T follicular helper cell (primary cell): Measurements from ENCODE around the gene BPIFB6.

Experiments
- DNase-seq: peaks from one replicate; pipeline ENCODE4 v3.0.0-alpha.2; 2020; ENCODE audit warnings: low read depth

BPIFB6 gene

DNA sequence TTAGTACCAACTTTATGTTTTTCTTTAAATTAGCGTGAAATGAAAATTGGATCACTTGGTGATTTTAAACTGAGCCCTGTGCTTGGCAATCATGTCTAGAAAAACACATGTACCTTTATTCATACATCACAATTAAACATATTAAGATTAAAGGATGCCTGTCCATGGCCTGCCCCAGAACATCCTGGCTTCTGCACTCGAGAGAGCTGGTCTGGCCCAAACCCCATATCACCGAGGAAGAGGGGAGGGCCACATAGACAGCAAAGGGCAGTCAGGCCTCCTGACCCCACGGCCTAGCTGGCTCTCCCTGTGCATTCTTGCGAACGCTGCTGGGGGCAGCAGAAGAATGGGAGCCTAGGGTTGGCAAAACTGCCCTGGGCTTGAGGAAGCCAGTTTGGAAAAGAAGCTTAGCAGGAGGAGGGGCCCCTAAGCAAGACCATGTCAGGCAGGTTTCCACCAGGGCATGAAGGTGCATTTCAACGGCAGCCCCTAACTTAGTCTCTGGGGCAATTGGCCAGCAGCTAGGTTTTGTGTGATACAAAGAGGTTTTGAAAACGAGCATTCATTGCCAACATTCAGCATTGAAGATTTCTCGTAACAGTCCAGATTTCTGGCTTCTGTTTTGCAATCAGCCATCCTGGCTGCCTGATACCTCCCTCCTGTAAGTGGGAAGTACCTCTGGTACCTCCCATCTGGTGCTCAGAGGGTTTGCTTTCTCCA lies 30.8 kb downstream of the BPIFB6 start:
- DNase-seq: no peak

DNA sequence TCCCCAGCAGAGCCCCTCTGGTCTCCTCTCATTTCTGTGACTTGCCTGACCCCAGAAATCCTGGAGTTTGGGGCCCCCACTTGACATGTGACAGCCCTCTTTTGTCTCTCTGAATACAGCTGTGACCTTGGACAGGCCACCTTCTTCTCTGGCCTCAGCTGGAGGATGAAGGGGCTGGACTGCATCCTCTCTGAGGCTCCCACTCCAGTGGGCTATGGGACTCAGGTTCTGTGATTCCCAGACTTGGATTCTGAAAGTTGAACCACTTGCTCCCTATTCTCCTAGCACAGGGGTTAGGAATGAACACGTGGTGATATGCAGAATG lies 31.3 kb downstream of the BPIFB6 start:
- DNase-seq: no peak

GRCh38 chr20:33063271-33063670 lies 31.8 kb downstream of the BPIFB6 start:
- no peak for DNase-seq

GRCh38 chr20:33064572-33065287 lies 33.3 kb downstream of the BPIFB6 start:
- DNase-seq: no peak

DNA sequence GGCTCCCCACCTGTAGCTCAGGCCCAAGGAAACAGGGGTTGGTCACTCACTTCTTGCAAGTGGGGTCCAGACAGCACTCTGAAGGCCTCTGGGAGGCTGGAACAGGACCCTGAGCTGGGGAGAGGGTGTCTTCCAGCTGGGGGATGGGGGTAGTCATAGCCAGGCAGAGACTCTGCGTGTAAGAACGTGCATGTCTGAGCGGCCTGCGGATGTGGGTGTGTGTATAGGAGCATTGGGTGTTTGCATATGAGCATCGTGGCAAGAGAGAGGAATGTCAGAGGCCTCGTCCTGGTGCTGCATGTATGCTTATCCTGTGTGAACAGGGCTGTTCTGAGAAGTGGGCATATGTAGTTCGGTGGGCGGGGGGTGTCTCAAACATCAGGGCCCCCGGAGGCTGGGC lies 34.3 kb downstream of the BPIFB6 start:
- DNase-seq: no peak

DNA sequence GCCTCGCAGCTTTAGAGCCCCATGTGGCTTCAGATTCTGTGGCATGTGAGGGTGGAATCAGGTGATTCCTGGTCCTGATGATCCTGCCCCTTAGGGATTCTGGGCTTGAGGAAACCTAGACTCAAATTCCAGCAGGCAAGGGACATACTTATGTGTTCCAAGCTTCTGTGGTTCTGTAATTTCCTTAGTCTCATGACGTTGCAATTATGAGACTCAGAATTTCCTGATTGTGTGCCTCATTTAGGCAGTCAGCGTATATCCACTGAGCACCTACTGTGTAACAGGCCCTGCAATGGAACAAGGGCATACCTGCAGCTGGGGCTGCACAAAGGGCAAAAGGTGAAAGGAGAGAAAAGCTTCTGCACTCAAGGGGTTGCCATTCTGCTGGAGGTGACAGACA lies 36.4 kb downstream of the BPIFB6 start:
- no peak for DNase-seq

GRCh38 chr20:33068251-33068939 lies 36.9 kb downstream of the BPIFB6 start:
- DNase-seq: no peak

DNA sequence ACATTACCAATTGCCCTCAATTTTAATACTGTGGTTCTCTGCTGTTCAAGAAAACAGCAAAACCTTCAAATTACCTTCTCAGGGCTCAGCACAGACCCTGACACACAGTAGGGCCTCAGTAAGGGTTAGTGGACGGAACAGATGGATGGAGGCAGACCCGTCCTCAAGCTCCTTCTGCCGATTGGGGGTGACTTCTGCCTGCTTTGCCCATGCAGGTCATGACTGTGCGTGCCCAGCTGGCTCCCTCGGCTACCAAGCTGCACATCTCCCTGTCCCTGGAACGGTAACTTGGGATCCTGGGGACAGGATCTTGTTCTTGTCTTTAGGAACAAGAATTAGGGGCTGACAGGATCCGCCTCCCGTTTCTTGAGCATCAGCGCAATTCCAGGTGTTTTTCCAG lies 38.2 kb downstream of the BPIFB6 start:
- no peak for DNase-seq

DNA sequence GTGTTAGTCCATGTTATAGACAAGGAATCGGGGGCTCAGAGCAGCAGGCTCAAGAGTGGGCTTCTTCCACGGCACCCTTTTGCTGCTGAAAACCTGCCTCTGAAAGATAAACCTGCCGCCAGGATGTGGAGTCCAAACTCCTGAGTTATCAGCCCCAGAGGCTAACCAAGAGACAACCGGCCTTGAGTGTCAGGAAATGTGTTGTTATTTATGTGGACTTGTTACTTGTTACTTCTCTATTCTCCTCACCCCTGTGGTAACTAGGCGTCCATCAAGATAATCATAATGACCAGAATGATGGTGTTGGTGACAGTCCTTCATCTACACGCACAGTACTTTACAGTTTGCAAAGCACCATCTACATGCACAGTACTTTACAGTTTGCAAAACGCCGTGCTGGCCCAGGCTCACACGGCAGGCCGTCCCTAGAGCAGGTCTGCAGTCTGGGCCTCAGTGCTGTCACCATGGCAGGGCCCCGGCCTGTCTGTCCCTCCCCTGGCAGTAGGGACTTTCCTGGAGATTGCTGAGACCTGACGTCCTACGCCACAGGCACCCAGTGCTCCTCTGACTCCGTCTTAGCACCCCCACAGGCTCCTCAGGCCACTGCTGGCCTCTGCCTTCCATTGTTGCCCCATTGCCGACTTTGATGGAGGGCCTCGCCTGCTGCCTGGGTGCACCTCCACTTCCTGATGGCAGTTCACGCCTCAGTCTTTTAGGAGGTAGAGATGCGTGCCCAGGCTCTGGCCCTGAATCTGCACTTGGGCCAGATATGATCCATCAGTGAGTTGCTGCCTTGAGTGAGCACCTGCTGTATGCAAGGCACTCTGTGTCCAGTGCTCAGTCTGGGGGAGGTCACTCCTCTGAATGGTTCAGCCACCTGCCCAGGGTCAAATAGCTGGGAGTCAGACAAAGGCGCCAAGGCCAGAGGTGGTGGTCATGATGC lies 38.9 kb downstream of the BPIFB6 start:
- DNase-seq: no peak

DNA sequence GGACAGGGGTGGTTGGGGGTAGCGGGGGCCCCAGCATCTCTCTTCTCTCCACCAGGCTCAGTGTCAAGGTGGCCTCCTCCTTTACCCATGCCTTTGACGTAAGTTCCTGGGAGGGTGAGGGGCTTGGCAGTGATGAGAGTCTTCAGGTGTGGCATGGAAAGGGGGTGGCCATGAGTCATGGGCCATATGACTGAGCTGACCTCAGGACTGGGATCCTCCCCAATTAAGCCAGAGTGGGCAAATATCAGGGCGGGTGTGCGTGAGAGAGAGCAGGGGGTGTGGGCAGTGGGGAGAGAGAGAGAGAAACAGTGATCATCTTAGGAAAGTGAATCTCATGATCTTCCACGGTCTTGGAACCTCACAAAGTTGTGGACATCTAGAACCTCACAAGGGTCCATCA lies 39.8 kb downstream of the BPIFB6 start:
- no peak for DNase-seq

GRCh38 chr20:33072362-33072761 lies 40.9 kb downstream of the BPIFB6 start:
- DNase-seq: no peak

DNA sequence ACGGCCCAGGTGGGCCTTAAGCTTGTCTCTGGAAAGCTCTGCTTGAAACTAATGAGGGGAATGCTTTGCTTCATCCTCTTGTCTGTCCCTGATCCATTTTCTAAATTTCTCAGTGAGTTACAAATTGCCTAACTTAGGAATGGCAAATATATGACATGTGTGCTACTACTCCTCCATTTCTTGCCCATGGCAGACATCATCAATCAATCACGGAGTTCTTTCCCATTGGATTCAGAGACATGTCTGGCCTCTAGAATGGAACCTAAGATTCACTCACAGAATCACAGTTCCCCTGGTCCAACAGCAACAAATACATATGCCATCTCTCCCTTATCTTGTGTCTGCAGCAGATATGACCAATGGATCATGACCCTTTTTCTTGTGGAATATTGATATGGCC lies 41.4 kb downstream of the BPIFB6 start:
- DNase-seq: no peak

DNA sequence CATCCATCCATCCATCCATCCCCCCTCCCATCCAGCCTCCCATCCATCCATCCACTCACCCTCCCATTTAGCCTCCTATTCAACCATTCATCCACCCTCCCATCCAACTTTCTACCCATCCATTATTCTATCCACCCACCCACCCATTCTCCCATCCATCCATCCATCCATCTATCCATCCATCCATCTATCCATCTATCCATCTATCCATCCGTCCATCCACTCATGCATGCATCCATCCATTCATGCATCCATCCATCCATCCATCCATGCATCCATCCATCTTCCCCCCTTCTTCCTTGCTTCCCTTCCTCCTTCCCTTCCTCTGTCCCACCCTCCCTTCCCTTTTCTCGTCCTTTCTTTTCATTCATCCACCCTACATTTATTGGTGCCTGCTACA lies 43.2 kb downstream of the BPIFB6 start:
- no peak for DNase-seq

DNA sequence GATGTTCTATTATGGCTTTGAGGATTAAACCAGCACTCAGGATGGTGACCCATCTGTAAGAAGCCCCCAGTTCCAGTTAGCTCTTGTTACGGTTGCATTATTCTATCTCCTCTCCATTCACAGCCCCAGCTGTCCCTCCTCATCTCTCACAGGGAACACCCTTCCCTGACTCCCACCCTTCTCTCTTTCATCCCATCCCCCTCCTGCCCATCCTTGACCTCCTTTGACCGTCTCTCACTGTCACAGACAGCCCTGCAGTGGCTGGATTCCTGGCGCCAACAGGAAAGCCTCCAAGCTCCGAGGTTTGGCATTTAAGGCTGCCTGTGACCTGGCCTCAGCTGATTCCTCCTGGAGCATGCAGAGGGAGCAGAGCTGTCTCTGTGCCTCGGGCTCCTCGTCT lies 43.8 kb downstream of the BPIFB6 start:
- DNase-seq: no peak

DNA sequence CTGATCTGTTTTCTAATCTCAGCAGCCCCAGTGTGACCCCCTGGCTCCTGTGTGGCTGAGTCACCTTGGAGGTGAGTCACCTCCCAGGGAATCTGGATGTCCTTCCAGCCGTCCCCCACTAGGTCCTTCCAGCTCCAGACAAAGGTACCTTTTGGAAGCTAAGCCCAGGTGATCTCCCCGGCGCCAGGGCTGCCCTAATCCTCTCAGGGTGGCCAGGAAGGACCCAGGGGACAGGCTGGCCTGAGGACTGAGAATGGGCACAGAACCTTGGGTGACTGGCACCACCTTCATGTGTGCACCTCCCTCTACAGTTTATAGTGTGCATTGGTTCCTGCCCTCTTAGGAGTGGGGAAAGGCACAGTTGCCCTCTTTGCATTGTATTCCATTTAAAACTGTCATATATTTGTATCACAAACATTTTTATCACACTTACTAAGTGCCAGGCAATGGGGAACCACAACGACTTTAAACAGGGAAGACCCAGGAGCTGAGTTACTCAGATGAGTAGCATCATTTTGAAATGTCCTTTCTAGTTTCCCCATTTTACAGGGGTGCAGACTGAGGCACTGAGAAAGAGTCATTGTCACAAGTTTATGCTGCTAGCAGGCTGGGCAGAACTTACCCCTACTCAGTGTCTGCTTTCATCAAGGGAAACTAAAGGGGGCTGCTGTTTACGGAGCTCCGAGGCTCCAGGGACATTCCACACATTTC lies 45.4 kb downstream of the BPIFB6 start:
- no peak for DNase-seq

DNA sequence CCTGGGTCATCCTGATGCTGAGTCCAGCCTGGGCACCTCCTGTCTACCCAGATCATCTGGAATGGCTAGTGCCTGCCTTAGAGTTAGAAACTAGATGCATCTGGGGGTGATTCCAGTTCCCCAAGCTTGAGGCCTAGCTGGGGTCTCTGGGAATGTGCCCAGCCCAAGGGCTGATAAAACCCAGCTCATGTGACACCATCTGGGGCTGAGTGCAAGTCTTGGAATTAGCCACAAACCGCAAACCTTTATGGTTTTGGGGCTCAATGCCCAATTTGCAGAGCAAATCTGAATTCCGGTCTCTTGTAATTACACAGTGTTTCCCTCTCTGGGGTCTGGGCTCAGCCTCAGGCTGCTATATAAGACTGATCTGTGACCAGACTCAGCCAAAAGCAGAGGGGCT lies 47.8 kb downstream of the BPIFB6 start, which contains the start of gene BPIFB4:
TSS of gene BPIFB4 (plus strand) at position 385 of the 400 bp plus-strand sequence. CDS start 1,884 bp downstream, outside the sequence.
- no peak for DNase-seq

GRCh38 chr20:33081411-33082154 lies 50.1 kb downstream of the BPIFB6 start:
- DNase-seq: no peak

DNA sequence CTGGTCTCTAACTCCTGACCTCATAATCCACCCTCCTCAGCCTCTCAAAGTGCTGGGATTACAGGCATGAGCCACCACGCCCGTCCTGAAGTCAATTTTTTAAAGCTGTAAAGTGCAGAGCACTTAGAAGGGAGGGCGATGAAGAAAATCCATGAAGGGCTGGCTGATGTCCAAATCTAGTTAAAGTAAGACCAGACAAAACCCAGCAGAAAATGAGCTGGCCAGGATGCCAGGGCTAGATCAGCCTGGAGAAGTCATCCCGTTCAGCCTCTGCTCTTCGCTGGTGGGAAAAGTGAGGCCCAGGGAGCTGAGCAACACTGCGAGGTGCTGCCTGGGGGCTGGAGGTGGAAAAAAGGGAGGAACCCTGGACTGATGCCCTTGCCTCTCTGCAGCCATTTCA lies 51.1 kb downstream of the BPIFB6 start:
- no peak for DNase-seq

GRCh38 chr20:33083544-33084340 lies 52.3 kb downstream of the BPIFB6 start:
- no peak for DNase-seq

GRCh38 chr20:33084722-33085121 lies 53.3 kb downstream of the BPIFB6 start:
- no peak for DNase-seq
